GM12875 (cell line): ENCODE measurements around the gene VPS13C.

Experiments
- H3K4me3 ChIP-seq: one replicate; pipeline ENCODE4 v1.5.1; 2011; ENCODE audit warnings: low read depth, low read length, control low read depth
- TF ChIP-seq, protein P1 (sequence below): IDR thresholded peaks from 2 replicates; pipeline ENCODE4 v1.5.1; 2011; ENCODE audit warnings: low read depth, mild to moderate bottlenecking, control low read depth, inconsistent platforms, low read length, moderate library complexity, borderline replicate concordance; ENCODE audit not compliant: insufficient read depth

Gene VPS13C

DNA sequence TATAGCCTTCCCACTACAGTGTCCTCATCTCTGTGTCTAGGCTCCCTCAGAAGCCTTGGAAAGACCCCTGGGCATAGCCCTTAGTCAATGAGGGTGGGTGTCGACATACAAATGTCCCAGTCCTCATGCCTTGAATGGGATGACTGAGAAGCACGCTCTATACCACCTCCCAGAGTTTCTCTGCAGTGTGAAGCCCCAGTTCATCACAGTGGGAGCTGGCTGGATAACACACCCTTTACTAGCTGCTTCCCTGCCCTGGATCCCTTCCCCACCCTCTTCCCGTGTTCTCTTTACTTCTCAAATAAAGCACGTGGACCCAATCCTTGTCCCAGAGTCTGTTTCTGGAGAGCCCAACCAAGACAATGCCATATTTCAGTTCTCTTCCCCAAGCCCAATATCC, 239.3 kb downstream of the VPS13C start:
- TF ChIP-seq, protein P1, sequence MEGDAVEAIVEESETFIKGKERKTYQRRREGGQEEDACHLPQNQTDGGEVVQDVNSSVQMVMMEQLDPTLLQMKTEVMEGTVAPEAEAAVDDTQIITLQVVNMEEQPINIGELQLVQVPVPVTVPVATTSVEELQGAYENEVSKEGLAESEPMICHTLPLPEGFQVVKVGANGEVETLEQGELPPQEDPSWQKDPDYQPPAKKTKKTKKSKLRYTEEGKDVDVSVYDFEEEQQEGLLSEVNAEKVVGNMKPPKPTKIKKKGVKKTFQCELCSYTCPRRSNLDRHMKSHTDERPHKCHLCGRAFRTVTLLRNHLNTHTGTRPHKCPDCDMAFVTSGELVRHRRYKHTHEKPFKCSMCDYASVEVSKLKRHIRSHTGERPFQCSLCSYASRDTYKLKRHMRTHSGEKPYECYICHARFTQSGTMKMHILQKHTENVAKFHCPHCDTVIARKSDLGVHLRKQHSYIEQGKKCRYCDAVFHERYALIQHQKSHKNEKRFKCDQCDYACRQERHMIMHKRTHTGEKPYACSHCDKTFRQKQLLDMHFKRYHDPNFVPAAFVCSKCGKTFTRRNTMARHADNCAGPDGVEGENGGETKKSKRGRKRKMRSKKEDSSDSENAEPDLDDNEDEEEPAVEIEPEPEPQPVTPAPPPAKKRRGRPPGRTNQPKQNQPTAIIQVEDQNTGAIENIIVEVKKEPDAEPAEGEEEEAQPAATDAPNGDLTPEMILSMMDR = no peak
- no peak overlapping the region for H3K4me3 ChIP-seq

DNA sequence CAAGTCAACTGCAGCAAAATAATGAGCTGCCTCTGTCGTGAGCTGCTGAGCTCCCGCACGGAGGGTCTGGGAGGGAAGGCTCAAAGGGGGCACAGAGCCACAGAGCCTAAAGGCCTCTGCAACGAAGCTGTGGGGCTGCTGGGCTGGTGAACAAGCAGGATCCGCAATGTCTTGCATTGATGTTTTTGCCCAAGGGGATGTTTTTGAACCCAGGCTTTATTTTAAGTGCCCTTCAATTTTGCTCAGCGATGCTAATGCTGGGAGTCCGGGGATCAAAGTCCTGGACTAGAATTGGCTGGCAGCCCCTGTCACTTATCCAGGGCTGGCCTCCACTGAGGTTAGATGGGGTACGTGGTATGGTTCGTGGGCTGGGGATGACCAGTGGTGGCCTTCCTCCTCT, 240.0 kb downstream of the VPS13C start:
- TF ChIP-seq, protein P1 = no peak
- no peak overlapping the region for H3K4me3 ChIP-seq

DNA sequence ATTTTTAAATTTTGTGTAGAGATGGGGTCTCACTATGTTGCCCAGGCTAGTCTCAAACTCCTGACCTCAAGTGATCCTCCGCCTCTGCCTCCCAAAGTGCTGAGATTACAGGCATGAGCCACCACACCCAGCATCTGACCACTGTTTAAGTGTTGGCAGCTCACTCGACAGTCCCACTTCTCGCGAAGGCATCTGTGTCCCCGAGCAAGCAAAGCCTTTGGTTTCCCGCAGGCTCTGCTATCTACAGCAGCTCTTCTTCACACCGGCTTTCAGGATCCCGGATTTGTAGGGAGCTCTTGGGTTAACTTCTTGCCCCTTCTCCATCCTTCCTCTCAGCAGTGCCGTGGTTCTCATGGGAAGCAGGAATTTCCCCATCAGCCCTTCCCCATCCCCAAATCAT, 240.9 kb downstream of the VPS13C start:
- H3K4me3 ChIP-seq = no peak overlapping the region

DNA sequence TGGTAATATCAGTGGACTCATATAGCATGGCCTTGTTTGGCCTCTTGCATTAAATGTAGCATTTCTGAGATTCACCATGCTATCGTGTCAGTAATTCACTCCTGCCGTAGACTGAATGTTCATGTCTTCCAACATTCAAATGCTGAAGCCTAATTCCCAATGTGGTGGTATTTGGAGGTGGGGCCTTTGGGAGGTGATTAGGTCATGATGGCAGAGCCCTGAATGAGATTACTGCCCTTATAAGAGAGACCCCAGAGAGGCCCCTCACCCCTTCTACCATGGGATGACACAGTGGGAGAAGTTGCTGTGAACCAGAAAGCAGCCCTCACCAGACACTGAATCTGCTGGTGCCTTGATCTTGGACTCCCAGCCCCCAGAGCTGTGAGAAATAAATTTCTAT, 241.4 kb downstream of the VPS13C start:
- no peak overlapping the region for H3K4me3 ChIP-seq
- TF ChIP-seq, protein P1 = no peak

More for the DNA sequence above, 240.9 kb downstream of the VPS13C start:
- TF ChIP-seq, protein P1 = no peak

DNA sequence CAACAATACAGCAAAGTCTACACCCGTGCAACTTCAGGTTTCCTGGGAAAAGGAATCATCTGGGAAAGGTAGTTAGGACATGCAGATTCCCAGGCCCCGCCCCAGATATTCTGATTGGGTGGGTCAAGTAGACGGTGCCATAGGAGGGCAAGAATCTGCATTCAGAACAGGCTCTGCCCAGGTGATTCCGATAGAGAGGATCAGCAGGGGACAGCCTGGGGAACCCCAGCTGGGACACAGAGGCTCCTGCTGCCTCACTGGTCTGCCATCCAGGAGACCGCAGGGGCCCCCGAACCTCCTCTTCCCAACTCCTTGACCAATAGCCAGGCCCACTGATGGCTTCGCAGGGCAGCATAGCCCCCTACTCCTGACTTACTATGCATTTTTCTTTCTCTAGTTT, 243.4 kb downstream of the VPS13C start:
- TF ChIP-seq, protein P1 = no peak
- no peak overlapping the region for H3K4me3 ChIP-seq

DNA sequence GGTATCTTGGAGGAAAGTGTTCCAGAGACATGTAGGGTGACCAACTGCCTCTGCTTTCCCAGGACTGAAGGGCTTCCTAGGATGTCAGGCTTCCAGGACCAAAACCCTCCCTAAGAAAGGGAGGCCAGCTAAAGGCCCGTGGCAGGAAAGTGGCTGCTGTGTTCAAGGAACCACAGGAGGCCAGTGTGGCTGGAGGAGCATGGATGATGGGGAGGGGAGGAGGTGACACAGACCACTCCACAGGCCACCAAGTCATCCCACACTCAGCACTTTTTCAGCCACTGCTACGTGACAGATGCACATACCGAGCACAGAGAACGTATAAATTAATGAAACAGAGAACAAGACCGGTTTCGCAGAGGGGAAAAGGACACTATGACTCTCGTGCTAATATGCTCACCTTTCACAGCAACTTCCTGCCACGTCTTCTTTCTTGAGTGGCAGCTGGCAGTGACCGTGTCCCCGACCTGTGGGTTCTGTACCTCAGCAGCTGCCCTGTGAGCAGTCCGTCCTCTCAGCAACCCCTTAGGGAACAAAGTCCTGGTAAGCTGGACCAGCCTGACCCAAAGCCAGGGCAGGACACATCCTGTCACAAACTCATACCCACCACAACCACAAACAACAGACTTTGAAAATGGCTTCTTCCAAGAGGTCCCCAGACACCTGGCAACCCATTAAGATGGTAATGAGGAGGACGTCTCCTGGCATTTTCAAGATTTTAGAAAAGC, 244.7 kb downstream of the VPS13C start:
- no peak overlapping the region for H3K4me3 ChIP-seq
- TF ChIP-seq, protein P1 = no peak

DNA sequence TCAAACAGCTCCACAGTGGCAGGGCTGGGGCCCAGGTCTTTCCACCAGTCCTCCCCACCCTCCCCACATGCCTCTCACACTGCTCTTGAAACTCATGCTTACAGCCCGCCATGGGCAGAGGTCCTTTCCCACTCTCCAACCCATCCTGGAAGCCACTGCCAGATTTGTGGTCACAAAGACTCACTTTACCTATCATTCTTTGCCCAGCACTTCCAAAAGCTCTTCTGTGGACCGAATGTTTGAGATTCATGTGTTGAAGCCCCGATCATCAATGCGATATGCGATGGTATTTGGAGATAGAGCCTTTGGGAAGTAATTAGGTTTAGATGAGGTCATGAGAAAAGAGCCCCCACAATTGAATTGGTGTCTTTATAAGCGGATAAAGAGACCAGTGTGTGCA, 247.8 kb downstream of the VPS13C start:
- TF ChIP-seq, protein P1 = no peak
- no peak overlapping the region for H3K4me3 ChIP-seq
